GM21360 (cell line): Measurements from ENCODE around the gene SLC2A6.

Experiments
- ATAC-seq: cut with Tn5 transposase; IDR thresholded peaks from one replicate; pipeline ENCODE4 v1.9.1; 2021; ENCODE audit warnings: mild to moderate bottlenecking, moderate library complexity; ENCODE audit not compliant: unreplicated experiment

The SLC2A6 gene

DNA sequence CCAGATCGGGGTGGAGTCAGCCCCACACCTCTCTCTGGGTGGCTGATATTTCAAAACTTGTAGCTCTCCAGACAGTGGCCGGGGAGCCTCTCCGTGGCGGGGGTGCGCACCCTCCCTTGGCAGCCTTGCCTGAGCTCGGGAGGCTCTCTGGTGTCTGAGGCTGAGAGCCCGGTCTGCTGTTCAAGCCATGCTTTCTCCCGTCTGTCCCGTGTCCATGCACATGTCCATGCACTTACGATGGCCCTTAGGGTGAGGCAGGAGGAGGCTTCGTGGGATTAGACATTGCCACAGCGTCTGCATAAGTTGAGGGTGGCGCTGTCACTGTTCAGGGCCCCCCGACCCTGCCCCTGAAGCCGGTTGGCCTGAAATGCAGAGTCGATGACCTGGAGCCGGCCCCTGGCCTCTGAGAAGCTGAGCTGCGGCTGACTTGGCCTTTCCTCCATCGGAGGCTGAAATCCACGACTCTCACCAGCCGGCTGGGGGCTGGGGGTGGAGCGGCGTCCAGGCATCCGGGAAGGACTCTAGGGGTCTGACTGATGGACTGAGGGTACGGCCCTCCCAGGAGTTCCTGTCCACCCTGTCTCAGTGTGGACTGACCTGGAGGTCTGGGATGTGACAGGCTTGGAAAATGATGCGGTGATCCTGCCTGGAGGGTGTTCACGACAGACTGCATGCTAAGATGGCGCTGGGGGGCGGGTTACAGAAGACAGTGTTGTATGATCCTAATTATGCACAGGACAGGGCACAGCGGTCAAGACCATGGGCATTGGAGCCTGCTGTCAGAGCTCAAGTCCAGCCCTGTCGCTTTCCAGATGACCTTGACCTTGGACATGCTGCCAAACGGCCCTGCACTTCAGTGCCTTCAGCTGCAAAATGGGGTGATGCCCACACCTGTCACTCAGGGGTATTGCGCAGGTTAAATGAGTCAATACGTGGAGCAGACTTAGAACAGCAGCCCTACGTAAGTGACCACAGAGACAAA is 18.3 kb upstream of the SLC2A6 start:
- no peak for ATAC-seq

GRCh38 chr9:133495327-133496293 is 16.7 kb upstream of the SLC2A6 start:
- ATAC-seq, result no peak

- ATAC-seq, result no peak
Measured at GRCh38 chr9:133494636-133495326, 15.9 kb upstream of the SLC2A6 start.

GRCh38 chr9:133493845-133494540 is 15.1 kb upstream of the SLC2A6 start:
- ATAC-seq, result no peak

DNA sequence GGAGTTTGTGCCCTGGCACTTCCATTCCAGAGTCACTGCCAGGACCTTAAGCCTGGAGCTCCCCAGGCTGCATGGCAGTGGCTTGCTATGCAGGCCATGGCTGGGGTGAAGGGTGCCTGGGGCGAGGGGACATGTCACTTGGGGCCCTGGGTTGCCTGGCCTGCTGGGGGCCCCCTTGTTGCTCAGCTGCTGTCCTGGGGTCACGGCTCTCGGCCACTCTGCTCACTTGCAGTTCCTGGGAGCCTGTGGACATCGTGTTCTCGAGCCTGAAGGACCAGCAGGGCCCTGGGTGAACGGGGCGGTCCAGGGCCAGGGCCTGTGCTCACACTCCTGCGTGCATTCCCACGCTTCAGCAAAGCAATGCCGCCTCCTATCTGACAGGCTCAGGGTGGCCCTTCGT is 14.5 kb upstream of the SLC2A6 start:
- no peak for ATAC-seq

- ATAC-seq, result no peak
Measured at GRCh38 chr9:133492061-133493021, 13.4 kb upstream of the SLC2A6 start.

DNA sequence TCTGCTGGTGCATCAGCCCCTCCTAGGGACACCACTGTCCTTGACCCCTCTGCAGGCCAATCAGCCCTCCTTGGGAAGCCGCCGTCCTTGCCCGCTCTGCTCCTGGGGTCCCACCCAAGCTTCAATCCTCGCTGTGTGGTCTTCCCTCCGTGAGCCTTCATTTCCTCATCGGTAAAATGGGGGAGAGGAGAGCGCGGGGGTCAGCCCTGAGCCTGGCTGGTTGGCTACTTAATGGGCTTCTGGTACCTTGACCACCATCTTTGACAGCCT is 12.7 kb upstream of the SLC2A6 start:
- ATAC-seq, result no peak

- ATAC-seq, result no peak
Measured at GRCh38 chr9:133490865-133491655, 12.2 kb upstream of the SLC2A6 start.

DNA sequence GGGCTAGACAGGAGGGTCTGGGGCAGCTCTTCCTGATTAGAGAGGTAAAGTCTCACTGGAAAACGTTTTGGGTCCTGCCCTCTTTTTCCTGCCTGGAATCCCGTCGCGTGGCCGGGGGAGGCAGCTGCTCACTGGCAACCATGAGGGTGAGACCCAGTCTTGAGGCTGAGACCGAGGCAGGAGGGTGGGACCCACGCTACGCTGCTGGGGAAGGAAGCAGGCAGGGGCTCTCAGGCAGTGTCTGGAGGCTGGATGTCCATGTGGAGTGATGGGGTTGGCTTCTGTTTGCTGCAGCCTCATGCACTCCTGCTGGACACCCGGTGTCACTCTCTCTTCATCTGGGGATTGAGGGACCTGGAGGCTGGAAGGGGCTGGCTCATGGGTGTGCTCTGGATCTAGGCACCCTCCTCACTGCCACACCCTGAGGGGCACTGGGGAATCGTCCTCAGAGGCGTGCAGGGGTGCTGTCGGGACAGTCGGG is 11.3 kb upstream of the SLC2A6 start:
- no peak for ATAC-seq

DNA sequence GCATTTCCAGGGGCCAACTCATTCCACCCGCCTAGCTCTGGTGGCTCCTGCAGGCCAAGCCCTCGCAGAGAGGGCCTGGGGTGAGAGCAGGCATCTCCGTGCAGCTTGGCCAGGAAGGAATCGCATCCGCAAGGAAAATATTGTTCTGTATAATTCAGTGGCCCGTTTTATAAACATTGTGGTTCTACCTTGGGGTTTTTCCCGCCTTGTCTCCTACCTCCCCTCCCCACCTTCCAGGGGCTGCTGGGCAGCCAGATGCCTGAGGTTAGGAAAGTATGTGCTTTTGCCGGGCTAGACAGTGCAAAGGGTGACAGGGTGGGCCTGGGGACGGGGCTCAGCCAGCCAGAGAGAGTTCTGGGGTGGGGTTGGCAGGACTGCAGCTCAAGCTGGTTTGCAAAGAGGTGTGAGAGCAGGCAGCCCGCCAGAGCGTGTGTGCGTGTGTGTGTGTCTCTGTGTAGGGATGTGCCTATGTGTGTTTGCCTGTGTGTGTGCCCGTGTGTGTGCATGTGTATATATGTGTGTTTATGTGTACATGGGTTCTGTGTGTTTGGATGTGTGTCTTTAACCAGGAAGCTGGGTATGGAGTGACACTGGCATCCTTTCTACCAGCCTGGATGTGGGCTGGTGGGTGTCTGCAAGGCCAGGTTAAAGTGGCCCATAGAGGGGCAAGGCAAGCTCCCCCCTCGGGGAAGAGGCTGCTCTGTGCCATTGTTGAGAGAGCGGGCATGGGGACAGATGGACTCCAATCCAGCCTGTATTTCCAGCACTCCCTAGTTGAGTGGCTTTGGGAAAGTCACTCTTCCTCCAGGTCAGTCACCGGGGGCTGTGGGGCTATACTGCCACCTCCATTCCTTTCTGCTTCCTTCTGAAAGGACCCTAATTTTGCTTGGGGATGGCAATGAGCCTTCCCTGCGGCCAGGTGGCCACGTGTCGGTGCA is 10.6 kb upstream of the SLC2A6 start:
- ATAC-seq, result no peak

- ATAC-seq, result no peak
Measured at GRCh38 chr9:133488686-133489252, 9.9 kb upstream of the SLC2A6 start.

- ATAC-seq, result no peak
Measured at GRCh38 chr9:133487331-133487725, 8.4 kb upstream of the SLC2A6 start.

- ATAC-seq, result no peak
Measured at GRCh38 chr9:133485531-133486260, 6.8 kb upstream of the SLC2A6 start.

- no peak for ATAC-seq
Measured at GRCh38 chr9:133484671-133485437, 6.0 kb upstream of the SLC2A6 start.

DNA sequence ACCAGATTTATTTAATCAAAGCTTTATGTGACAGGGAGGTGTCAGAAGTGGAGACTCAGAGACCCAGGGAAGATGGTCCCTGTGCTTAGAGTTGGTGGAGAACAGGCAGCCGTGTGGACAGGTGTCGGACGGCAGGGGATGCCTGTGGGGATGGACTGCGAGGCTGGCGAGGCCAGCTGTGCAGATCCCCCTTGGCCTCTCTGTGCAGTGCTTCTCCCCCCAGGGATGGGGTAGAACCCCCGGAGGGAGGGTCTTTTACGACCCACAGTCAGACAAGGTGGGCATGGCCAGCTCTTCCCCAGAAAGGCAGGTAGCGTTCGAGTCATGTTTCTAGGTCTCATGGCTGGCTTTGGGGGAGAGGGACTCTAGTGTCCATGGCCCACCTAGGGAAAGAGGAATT is 4.7 kb upstream of the SLC2A6 start:
- no peak for ATAC-seq
